HEK293 (cell line): ENCODE results near the gene VPS35L.

Experiments used
- ZNF211 ChIP-seq: fragments of 450-650 bp; formaldehyde crosslinking; IDR thresholded peaks from 2 replicates; pipeline ENCODE4 v1.5.1; 2016; ENCODE audit warnings: low read depth, missing biosample characterization, missing genetic modification characterization
- TF ChIP-seq, protein P1 (sequence below): fragments of 450-650 bp; formaldehyde crosslinking; IDR thresholded peaks from 2 replicates; pipeline ENCODE4 v1.5.1; 2016; ENCODE audit warnings: missing biosample characterization, missing genetic modification characterization

- TF ChIP-seq ZNF211 (tag by site-specific recombination): no peak
- TF ChIP-seq, protein P1, sequence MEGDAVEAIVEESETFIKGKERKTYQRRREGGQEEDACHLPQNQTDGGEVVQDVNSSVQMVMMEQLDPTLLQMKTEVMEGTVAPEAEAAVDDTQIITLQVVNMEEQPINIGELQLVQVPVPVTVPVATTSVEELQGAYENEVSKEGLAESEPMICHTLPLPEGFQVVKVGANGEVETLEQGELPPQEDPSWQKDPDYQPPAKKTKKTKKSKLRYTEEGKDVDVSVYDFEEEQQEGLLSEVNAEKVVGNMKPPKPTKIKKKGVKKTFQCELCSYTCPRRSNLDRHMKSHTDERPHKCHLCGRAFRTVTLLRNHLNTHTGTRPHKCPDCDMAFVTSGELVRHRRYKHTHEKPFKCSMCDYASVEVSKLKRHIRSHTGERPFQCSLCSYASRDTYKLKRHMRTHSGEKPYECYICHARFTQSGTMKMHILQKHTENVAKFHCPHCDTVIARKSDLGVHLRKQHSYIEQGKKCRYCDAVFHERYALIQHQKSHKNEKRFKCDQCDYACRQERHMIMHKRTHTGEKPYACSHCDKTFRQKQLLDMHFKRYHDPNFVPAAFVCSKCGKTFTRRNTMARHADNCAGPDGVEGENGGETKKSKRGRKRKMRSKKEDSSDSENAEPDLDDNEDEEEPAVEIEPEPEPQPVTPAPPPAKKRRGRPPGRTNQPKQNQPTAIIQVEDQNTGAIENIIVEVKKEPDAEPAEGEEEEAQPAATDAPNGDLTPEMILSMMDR (tag by site-specific recombination): no peak
Observed at GRCh38 chr16:19610200-19610599, 54.7 kb downstream of the VPS35L start.
